ENCODE data around the gene RERE.

RERE gene

DNA sequence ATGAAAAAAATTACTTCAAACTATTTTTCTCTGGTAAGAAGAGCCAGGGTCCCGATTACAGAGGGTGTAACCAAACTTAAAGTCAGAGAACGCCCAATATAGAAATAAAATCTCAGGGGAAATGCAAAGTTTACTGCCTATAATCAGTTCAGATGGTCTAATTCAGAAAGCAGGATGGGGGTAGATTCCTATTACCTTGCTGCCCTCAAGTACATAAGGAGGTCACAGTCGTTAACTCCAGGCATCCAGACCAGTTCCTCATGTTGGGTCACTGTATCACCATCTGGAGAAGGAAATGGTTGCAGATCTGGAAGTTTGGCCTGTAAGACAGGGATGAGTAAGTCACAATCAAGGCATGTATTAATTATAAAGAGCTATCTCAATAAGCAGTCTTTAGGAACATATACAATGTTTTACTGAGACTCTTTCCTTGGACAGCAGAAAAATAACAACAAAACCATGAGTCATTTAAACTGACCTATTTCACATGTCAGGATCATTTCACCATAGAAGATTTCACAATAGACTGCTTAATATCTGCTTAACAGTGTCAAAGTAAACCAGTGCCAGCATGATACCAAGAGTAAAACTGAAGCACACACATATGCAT is 320.1 kb downstream of the RERE start:
- no peak for DNase-seq

GRCh38 chr1:8496473-8496872 is 321.0 kb downstream of the RERE start:
- DNase-seq, result no peak

DNA sequence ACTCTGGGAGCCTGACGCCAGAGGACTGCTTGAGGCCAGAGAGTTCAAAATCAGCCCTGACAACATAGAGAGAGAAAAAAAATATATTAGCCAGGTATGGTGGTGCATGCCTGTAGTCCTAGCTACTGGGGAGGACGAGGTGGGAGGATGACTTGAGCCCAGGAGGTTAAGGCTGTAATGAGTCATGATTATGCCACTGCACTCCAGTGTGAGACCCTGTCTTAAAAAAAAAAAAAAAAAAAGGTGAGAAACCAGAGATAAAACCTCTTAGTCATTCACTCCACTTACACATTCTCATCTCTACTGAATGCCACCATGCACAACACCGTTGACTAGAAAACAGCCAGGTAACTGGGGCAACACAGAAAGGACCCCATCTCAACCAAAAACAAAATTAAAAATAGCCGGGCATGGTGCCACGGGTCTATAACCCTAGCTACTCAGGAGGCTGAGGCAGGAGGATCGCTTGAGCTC is 321.5 kb downstream of the RERE start:
- DNase-seq, result no peak

- no peak for DNase-seq
Observed at GRCh38 chr1:8494681-8495080, 322.8 kb downstream of the RERE start.

DNA sequence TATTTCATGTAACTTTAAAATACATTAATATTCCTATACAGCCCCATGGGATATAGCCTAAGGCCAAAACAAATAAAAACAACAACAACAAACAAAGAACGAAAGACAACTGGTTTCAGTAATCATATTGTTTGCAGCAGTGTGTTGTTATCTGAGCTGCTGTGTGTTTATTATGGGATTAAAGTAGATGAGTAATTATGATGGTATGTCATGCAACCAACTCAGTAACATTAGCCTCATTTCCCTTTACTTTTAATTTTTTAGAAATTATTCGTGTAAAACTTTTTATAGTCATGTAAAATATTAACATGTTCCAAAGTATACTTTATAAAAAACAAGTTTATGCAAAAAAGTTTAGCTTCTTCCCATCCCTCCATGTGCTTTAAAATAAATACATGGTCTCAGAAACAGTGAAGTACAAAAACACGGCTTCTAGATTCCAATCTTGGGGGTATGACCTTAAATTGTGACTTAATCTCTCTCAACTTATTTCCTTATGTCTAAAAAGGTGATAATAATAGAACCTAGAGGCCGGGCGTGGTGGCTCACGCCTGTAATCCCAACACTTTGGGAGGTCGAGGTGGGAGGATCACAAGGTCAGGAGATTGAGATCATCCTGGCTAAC is 323.4 kb downstream of the RERE start:
- DNase-seq, result no peak

DNA sequence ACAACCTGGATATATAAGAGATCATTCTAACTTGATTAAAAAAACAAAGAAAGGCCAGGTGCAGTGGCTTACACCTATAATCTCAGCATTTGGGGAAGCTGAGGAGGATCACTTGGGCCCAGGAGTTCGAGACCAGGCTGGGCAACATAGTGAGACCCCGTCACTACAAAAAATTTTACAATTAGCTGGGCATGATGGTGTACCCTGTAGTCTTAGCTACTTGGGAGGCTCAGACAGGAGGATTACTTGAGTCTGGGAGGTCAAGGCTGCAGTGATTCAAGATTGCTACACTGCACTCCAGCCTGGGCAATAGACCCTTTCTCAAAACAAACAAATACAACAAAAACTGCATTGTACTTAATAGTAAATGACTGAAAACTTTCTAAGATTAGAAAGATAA is 330.2 kb downstream of the RERE start:
- no peak for DNase-seq

- DNase-seq, result no peak
Observed at GRCh38 chr1:8486047-8486446, 331.4 kb downstream of the RERE start.

- no peak for DNase-seq
Observed at GRCh38 chr1:8483586-8483985, 333.9 kb downstream of the RERE start.

- DNase-seq, result no peak
Observed at GRCh38 chr1:8482979-8483381, 334.5 kb downstream of the RERE start.

DNA sequence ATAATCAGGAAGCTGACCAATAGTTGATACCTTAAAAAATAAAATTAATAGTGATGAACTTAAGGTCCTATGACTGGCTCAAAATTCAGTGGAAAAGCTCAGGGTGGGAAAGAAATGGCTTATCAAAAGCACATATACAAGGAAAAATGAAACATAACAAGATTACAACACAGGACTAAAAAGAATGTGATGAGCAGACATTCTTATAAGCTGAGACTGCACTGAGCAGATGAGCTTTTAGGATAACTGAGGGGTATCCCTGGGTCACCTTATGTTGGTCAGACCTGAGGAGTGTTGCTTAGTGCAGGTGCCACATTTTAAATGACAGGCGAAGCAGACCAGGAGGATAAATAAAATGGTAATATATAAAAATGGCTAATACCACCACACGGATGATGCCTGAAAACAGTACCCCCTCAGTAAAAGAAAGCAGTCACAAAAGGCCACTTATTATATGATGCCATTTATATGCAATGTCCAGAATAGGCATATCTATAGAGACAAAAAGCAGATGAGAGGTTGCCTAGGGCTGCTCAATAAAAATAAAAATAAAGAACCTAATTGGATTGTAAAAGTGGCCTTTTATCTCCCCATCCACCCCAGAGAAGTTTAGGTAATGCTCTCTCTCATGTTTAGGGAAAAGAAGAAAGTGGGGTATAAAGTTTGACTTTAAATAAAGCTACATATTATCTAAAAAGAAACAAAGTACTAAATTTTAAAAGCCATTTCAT is 335.6 kb downstream of the RERE start:
- DNase-seq, result no peak

GRCh38 chr1:8478566-8478965 is 338.9 kb downstream of the RERE start:
- no peak for DNase-seq

DNA sequence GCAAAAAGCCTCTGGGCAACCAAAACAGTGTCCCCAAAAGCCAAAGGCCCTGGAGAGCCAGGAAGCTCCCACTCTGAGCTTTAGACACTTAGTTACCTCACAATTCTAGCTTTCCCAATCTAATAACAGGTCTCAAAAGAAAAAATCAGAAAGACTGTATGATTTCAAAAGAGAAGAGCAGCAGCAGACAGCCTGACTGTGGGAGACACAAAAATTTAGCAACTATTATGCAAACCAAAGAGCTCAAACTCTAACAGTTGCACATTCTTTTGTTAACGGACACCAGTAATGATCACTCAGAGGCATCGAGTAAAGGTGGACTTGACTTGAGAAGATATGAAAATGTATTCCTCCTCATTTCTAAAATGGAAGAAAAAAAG is 339.5 kb downstream of the RERE start:
- DNase-seq, result no peak

DNA sequence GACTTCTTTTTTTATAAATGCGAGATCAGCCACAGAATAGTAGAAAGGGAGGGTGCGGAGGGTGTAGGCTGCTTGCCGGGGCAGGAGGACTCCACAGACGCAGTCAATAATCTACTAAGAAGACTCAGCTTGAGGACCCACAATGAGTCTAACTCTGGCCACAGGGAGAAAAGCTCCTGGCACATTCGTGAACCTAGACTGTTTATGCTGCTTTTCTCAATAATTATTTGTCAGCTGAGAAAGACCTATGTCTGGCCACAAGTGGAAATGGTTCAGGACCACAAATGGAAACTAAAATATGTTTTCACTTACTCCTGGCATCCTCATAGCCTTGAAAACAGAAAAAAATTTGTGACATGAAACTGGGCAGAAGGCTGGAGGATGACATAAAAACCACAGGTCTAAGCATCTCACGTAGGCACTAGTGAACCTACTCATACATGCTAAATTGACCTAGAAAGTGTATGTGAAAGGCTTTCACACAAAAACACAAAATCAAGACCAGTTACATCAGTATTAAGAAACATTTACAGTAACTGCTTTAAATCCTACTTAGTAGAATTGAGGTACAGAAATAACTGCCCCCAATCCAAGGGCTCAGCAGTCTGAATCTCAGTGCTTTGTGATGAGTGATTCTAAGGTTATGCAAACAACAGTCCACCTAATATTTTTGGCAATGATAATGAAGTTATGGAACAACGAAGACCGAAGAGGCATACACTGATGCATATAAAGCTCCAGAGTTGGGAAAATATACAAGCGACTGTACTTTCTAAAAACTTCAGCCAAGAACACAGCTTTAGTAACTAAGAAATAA is 340.1 kb downstream of the RERE start:
- DNase-seq, result no peak

GRCh38 chr1:8476006-8476405 is 341.4 kb downstream of the RERE start:
- DNase-seq, result no peak

GRCh38 chr1:8474369-8474768 is 343.1 kb downstream of the RERE start:
- no peak for DNase-seq

GRCh38 chr1:8473891-8474300 is 343.5 kb downstream of the RERE start:
- no peak for DNase-seq

DNA sequence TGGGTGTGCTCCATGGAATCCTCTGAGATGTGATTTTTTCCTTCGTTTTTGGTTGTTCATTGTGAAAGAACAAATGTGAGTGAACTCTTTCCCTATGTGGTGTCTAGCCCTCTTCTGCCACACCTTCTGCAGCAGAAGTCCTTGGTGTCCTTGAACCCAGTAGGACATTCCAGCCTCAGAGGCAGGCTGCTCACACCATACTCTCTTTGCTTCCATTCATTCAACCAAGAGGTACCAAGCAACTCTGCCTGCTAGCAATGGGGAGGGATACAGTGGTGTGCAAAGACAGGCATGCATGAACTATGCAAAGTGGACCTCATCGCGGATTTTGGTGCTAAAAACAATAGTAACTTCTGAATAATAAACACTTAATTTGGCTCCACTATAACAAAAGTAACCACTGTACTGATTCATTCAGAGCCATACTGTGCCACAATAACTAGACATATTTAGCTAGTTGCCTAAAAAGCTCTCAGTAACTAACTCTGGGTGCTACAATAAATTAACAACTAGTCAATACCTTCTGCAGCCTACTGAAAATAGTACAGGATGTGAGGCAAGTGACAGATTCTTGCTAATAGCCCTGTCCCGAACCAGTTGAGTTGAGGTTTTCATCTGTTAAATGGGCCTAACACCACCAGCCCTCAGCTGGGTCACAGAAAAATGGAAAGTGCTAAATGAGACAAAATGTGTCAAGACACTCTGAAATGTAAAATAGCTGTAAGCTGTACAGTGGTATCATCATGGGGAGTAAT is 344.1 kb downstream of the RERE start:
- no peak for DNase-seq

DNA sequence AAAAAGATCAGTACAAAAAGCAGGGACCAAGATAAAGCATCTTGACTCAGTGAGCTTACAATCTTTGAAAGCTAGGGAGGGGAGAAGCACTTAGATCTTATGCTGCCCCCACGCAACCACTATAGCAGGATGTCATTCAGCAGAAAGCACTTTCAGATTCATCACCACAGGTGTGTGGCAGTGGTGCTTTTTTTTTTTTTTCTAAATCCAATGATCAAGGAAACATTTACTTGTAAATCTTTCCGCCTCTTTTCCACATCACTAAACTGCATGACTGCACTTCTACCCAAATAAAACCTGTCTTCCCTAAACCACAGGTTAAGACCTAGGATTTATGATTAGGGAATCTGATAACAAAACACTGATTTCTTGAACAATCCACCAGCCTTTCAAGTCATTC is 344.8 kb downstream of the RERE start:
- DNase-seq, result no peak

GRCh38 chr1:8471451-8471850 is 346.0 kb downstream of the RERE start:
- DNase-seq, result no peak

- DNase-seq, result no peak
Observed at GRCh38 chr1:8468751-8469150, 348.7 kb downstream of the RERE start.

GRCh38 chr1:8467308-8467707 is 350.1 kb downstream of the RERE start:
- no peak for DNase-seq

DNA sequence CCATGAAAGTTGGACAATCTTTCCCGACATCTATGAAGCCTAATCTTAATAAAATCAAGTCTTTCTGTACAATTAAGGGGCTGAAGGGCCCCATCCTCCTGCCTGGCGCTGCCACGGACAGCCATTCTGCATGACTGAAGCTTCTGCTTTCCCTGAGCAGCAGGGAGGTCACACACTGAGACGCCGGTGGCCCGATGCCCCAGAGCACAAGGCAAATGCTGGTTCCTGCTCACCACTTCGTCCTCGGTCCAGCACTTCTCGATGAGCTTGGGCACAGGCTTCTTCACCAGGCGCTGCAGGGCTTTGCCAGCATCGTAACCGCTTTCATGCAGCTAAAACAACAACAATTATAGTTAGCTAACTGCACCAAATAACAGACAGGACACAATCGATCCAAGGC is 351.7 kb downstream of the RERE start:
- DNase-seq, result no peak

DNA sequence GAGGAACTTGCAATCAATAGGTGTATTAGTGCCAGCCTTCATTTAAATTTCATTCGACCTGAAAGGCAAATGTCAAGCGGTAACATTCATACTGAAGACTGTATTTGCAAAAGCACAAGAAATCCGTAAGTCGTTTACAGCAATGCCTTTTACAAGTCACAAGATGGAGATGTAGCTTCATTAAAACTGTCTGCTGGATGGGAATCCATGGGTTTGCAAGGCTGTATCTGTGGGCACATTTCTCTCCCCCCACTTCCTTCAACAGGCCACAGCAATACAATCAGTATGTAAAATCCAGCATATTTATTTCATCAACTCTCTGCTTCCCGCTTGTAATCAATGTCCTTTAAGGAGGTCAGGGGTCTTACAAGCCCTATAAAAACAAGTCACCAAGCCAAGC is 352.4 kb downstream of the RERE start:
- no peak for DNase-seq
